Dendritic cell treated with granulocyte-macrophage colony-stimulating factor and Interleukin-4, amounts not matched to agents 40 ng/mL and 50 ng/mL, for 4 days (primary cell): ENCODE results near the gene CAVIN3.
A peak's percentile ranks its signal among the peaks of the same experiment; 100 is the strongest.

Experiments used
- H3K27ac Mint-ChIP-seq: one replicate; pipeline ENCODE4 v1.8.0; 2022; ENCODE audit warnings: mild to moderate bottlenecking, mixed read lengths
- H3K27me3 Mint-ChIP-seq: one replicate; pipeline ENCODE4 v1.8.0; 2022; ENCODE audit warnings: mild to moderate bottlenecking, mixed read lengths
- H3K36me3 Mint-ChIP-seq: one replicate; pipeline ENCODE4 v1.8.0; 2022; ENCODE audit warnings: low read depth, mixed read lengths
- H3K4me1 Mint-ChIP-seq: one replicate; pipeline ENCODE4 v1.8.0; 2022; ENCODE audit warnings: low read depth, mixed read lengths
- H3K4me3 Mint-ChIP-seq: one replicate; pipeline ENCODE4 v1.8.0; 2022; ENCODE audit warnings: mild to moderate bottlenecking, moderate library complexity, mixed read lengths
- H3K9me3 Mint-ChIP-seq: one replicate; pipeline ENCODE4 v1.8.0; 2022; ENCODE audit warnings: mixed read lengths
- intact Hi-C: fragments of 100-400 bp; cut with micrococcal nuclease; formaldehyde crosslinking; loops from one replicate; pipeline ENCODE4 v1.15.0; 2022

CAVIN3 gene, protein sequence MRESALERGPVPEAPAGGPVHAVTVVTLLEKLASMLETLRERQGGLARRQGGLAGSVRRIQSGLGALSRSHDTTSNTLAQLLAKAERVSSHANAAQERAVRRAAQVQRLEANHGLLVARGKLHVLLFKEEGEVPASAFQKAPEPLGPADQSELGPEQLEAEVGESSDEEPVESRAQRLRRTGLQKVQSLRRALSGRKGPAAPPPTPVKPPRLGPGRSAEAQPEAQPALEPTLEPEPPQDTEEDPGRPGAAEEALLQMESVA

DNA sequence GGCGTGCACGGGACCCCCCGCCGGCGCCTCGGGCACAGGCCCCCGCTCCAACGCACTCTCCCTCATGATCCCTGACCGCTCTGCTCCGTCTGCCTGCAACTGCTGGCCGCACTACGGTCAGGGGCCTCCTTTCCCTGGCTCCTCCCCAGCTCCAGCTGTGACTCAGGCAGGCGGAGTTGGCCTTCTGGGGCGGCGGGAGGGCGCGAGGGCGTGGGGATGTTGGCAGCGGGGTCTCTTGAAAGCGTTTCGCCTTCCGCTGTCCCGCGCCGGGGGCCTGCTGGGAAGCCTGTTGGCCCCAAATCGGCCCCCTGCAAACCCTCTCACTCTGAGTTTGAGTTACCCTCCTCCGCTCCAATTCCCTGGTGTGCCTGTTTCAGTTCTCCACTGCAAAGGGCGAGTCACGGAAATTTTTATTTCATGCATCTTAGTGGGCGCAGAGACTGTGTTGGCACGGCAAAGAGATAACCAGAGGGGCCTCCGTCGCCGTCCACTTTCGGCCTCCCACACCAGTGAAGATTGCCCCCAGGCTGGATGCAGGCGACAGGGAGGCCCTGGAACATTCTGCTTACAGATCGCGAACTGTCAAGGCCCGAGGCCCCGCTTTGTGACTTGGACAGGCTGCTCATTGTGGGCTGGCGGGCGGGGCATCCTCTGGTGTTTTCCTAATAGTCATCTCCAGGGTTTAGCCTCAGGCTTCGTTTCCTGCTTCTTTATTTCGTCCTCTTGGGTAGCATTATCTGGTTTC is at the start of gene CAVIN3:
CAVIN3 (minus strand) TSS at position 91 of the 745 bp plus-strand sequence; CDS start at position 66, 25 bp downstream.
- intact Hi-C loops = no loop called here
- no peaks in the 10 kb centered on the region for H3K36me3 Mint-ChIP-seq
- H3K27me3 Mint-ChIP-seq = peaks cover 69% of the 10 kb centered on the region
- H3K4me1 Mint-ChIP-seq = peaks cover 38% of the 10 kb centered on the region
- H3K27ac Mint-ChIP-seq = peak within 1 kb of the TSS; percentile 92
- H3K9me3 Mint-ChIP-seq = no peaks in the 10 kb centered on the region
- peak within 1 kb of the TSS; percentile 78 for H3K4me3 Mint-ChIP-seq

DNA sequence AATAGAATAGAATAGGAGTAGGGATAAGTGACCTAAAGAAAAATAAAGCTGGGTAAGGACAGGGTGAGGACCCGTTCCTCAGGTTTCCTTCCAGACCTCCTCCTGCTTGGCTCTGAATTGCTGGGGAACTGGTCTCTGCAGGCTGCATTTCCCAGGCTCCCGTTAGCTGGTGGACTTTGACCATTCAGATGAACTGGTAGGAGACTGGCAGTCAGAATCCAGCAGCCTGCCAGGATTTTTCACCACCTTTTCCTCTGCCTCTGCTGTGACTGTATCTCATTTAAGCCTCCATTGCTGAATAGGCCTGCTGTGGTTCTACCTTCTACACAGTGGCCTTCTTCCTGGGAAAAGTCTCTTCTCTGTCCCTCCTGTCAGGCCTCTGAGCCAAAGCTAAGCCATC is 45.4 kb upstream of the CAVIN3 start:
- intact Hi-C loops = no loop called here
- H3K27me3 Mint-ChIP-seq = no peaks in the 10 kb centered on the region
- H3K9me3 Mint-ChIP-seq = no peaks in the 10 kb centered on the region
- H3K36me3 Mint-ChIP-seq = no peaks in the 10 kb centered on the region
- no peak overlapping the region for H3K27ac Mint-ChIP-seq
- no peaks in the 10 kb centered on the region for H3K4me1 Mint-ChIP-seq
- no peak overlapping the region for H3K4me3 Mint-ChIP-seq

DNA sequence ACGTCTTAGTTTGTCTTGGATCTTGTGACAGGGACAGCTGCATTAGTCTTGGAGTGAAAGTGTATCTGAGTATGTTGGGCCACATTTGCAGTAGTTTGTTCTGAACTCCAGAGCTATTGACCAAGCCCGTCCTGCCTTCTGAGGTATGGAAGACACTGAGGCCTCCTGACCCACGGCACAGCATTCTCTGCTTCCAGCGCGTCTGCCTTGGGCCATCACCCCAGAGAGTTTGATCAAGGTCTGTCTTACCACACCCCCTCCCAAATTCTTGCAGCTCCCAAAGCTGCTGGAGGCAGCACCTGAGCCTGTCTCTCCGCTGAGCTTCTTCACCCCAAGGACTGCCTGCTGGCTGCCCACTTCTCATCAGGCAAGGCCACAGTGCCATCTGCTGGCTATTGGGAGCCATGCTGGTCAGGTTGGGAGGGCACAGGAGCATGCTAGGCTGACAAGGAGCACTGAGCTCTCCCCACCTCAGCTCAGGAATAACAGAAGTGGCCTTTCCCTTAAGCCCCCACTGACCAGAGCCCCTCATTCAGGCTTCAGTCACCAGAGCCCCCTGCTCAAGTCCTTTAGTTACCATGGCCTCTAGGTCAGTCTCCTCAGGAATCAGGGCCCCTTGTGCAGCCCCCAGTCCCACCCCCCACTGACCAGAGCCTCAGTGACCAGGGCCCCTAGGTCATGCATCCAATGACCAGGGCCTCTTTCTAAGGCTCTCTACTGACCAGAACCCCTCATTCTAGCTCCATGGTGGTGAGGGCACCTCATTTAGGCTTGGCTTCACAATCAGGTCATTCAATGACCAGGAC is 42.8 kb upstream of the CAVIN3 start:
- Mint-ChIP-seq H3K4me3 (no peak overlapping the region), H3K27me3 (no peaks in the 10 kb centered on the region), H3K4me1 (no peaks in the 10 kb centered on the region), H3K9me3 (no peaks in the 10 kb centered on the region), H3K36me3 (no peaks in the 10 kb centered on the region), H3K27ac (no peak overlapping the region)
- intact Hi-C loops = no loop called here

DNA sequence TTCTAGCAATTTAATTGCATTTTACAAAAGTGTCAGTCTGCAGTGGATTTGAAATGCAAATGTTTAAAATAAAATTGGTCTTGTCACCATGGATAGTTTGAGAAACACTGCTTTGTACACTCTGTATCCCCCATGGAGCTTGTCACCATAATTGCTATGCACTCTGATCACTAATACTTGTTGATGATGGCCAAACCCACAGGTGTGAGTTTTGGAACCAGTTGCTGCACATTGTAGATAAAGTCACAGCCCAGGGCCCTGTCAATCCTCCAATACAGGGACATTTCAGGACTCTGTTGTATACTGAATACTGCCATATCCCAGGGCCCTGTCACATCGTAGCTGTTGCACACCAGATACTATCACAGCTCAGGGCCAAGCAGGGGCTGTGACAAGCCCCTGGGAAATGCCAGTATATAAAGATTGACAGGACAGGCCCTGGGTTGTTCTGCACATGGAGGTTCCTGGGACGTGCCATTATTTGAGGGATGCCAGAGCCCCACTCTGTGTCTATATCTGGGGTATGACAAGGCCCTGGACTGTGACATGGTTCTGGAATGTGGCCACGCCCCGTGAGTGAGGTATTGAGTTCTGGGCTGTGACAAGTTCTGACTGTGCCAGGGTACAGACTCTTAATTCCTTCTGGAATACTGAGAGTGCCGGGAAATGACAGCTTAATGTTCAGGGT is 42.0 kb upstream of the CAVIN3 start:
- H3K4me3 Mint-ChIP-seq = no peak overlapping the region
- H3K27ac Mint-ChIP-seq = no peak overlapping the region
- H3K27me3 Mint-ChIP-seq = no peaks in the 10 kb centered on the region
- peaks cover under 1% of the 10 kb centered on the region for H3K4me1 Mint-ChIP-seq
- intact Hi-C loops = no loop called here
- H3K36me3 Mint-ChIP-seq = no peaks in the 10 kb centered on the region
- H3K9me3 Mint-ChIP-seq = no peaks in the 10 kb centered on the region

DNA sequence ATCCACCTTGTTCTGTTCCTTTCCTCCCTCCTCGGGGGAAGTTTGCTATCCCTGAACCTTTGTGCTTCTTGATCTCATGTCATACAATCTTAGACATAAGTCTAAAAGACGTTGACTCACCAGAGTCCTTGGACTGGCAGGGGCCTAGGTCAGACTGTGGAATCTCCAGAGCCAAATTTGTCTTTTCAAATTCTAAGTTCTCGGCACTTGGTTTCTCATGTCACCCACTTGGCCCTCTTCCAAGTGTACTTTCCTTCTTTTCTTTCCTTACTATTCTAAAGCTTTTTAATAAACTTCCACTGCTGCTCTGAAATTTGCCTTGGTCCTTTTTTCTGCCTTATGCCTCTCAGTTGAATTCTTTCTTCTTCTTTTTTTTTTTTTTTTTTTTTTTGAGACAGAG is 39.9 kb upstream of the CAVIN3 start:
- intact Hi-C loops = no loop called here
- Mint-ChIP-seq H3K36me3 (no peaks in the 10 kb centered on the region), H3K4me3 (no peak overlapping the region), H3K27me3 (no peaks in the 10 kb centered on the region), H3K4me1 (peaks cover 5% of the 10 kb centered on the region), H3K27ac (no peak overlapping the region), H3K9me3 (no peaks in the 10 kb centered on the region)

DNA sequence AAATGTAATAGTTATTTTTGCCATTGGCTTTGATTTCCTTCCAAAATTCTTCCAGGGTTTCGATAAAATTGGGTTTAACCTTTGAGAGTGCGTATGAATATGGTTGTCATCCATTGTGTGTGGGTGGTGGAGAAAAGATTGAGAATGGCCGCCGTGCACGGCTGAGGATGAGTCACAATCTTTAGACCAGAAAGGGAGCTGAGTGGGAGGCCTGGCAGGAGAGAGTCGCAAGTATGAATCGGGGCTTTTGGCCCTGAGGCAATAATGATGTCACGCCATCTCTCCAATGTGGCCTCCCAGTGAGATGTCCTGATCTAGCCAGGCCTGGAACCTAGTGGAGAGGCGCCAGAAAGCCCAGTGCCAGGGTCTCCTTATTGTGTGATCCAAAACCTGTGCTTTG is 36.9 kb upstream of the CAVIN3 start:
- intact Hi-C loops = no loop called here
- Mint-ChIP-seq H3K27ac (no peak overlapping the region), H3K9me3 (no peaks in the 10 kb centered on the region)

DNA sequence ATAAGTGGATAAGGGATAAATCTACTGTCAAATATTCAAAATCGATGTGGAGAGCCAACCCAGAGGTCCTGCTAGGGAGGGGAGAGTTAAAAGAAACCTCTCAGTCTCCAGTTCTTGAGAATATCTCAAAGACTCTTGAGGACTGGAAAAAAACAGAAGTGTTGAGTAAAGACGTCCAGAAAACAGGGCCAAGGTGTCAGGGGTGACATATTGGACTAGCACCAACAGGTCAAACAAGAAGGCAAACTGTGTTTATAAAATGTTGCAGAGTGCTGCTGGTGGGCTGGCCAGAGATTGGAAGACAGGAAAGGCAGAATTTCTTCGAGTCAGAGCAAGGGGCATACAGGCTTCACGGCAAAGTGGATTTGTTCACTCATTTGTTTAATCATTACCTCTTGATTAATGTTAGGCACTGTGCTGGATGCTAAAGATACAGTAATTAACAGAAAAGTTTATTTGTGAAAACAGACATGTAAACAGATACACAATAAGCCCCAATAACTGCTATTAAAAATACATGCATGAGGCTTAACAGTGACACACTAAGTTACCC is 36.3 kb upstream of the CAVIN3 start:
- no peaks in the 10 kb centered on the region for H3K9me3 Mint-ChIP-seq
- no peak overlapping the region for H3K4me3 Mint-ChIP-seq
- H3K27ac Mint-ChIP-seq = no peak overlapping the region
- peaks cover 5% of the 10 kb centered on the region for H3K4me1 Mint-ChIP-seq
- H3K27me3 Mint-ChIP-seq = peaks cover 9% of the 10 kb centered on the region
- no peaks in the 10 kb centered on the region for H3K36me3 Mint-ChIP-seq
- intact Hi-C loops = no loop called here

More for the DNA sequence above, 36.9 kb upstream of the CAVIN3 start:
- Mint-ChIP-seq H3K27me3 (peaks cover 6% of the 10 kb centered on the region), H3K36me3 (no peaks in the 10 kb centered on the region), H3K4me3 (no peak overlapping the region), H3K4me1 (peaks cover 5% of the 10 kb centered on the region)

DNA sequence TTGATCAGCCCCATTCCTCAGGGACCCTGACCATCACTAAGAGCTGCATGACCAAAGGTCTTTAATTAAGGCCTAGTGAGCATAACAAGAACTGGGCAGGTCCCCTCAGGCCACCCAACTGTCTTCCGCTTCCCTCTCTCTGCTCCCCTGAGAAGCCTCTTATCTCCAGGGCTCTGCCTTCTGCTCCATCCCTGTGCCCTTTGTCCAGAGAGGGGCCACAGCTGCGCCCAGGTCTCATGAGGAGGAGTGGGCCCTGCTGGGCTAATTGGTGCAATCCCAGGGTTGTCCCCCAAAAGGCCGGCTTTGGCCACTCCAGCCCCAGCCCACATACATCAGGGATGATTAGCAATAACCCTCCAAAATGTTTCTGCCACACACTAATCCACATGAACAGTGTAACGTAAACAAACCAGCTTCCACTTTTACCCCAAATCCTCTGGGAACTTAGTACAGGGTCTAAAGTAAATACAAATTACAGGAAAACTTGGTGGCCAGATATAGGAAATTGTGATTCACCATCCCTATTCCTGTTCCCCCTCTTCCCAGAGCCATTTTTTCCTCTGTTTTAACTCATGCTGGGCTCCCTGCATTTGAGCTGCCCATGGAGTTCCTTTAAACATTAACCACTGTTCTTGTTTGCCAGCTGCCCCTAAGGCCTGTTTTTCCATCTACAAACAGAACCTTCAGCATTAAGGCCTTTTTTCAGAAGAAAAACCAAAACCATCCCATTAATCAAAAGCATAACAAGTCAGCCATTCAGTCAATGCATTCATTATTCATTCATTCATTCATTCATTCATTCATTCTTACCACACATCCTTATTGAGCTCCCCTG is 34.6 kb upstream of the CAVIN3 start:
- H3K4me1 Mint-ChIP-seq = peaks cover 5% of the 10 kb centered on the region
- no peaks in the 10 kb centered on the region for H3K36me3 Mint-ChIP-seq
- H3K27ac Mint-ChIP-seq = peak overlapping the region; percentile 30
- H3K27me3 Mint-ChIP-seq = peaks cover 9% of the 10 kb centered on the region
- H3K4me3 Mint-ChIP-seq = no peak overlapping the region
- no peaks in the 10 kb centered on the region for H3K9me3 Mint-ChIP-seq
- intact Hi-C loops = no loop called here

DNA sequence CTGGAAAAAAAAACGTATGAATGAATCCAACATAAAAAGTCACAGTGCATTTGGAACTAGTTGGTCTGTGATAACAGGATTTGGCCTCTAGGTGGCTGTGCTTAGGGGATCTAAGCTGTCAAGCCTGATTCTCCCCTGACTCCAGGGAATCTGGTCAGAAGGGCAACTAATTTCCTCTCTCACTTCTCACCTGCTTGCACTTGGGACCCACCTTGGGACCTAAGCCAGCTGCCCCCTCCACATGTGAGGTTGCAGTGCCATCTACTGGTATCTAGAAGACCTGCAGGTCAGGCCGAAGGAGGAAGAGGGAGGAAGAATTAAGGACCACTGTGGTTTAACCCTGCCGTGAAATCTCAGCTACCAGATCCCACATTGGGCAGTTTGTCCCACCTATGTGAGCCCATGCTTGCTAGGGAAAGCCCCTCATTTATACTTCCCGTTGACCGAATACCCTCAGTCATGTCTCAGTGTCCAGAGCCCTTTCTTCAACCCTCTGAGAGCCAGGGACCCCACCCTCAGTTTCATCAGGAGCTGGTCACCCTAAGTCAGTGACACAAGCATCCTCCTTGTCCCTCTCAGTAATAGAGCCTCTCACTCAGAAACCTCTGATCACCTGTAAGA is 33.2 kb upstream of the CAVIN3 start:
- no peak overlapping the region for H3K27ac Mint-ChIP-seq
- peaks cover 11% of the 10 kb centered on the region for H3K27me3 Mint-ChIP-seq
- H3K36me3 Mint-ChIP-seq = no peaks in the 10 kb centered on the region
- intact Hi-C loops = loop anchor here (1.0 to 2.0 kb wide), 3 partner anchors 39 to 361 kb away; no protein-coding TSS in a partner anchor
- H3K4me1 Mint-ChIP-seq = peaks cover 5% of the 10 kb centered on the region
- H3K9me3 Mint-ChIP-seq = no peaks in the 10 kb centered on the region
- no peak overlapping the region for H3K4me3 Mint-ChIP-seq

DNA sequence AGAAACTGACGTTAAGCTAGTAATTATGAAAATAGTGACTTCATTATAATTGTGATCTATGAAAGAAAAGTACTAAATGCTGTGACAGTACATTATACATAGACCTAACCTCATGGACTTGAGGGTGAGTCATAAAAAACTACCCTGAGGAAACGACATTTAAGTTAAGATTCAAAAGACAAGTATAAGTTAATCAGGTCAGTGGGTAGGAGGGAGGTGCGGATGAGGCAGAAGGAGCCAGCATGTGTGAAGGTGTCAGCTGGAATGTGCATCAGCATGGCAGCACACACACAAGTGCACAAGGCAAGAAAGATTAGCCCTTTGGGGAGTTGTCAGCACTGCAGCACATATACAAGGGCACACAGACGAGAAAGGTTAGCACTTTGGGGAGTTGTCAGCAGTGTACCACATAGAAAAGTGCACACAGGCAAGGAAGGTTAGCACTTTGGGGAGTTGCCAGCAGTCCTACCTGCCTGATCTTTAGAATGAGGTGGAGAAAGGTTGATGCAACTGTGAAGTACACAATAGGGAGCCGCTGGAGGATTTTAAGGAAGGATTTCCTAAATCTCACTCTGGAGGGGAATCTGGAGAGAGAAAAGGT is 31.6 kb upstream of the CAVIN3 start:
- no peaks in the 10 kb centered on the region for H3K36me3 Mint-ChIP-seq
- H3K4me3 Mint-ChIP-seq = no peak overlapping the region
- peaks cover 14% of the 10 kb centered on the region for H3K27me3 Mint-ChIP-seq
- H3K9me3 Mint-ChIP-seq = no peaks in the 10 kb centered on the region
- no peak overlapping the region for H3K27ac Mint-ChIP-seq
- intact Hi-C loops = loop anchor here (2.0 kb wide), 2 partner anchors 37 to 359 kb away; no protein-coding TSS in a partner anchor
- no peaks in the 10 kb centered on the region for H3K4me1 Mint-ChIP-seq

DNA sequence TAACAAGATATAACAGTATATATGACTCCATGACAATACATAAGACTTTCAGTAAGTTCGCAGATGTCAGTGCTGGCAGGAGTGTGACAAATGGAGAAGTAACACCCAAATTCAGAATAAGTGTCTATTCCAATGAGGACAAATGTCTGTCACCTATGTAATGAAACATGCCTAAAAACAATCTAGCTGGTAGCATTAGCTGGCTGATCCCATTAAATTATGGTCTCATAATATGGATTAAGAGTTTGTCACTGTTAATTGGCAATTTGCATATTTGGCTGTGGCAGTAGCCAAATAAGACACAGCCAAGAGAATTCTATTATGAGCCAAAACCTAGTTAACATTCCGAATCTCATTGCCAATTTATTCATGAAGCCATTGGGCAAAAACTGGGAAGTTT is 30.2 kb upstream of the CAVIN3 start:
- intact Hi-C loops = no loop called here
- Mint-ChIP-seq H3K27me3 (peaks cover 14% of the 10 kb centered on the region), H3K4me1 (peaks cover 8% of the 10 kb centered on the region), H3K9me3 (no peaks in the 10 kb centered on the region), H3K36me3 (no peaks in the 10 kb centered on the region), H3K27ac (no peak overlapping the region), H3K4me3 (no peak overlapping the region)

DNA sequence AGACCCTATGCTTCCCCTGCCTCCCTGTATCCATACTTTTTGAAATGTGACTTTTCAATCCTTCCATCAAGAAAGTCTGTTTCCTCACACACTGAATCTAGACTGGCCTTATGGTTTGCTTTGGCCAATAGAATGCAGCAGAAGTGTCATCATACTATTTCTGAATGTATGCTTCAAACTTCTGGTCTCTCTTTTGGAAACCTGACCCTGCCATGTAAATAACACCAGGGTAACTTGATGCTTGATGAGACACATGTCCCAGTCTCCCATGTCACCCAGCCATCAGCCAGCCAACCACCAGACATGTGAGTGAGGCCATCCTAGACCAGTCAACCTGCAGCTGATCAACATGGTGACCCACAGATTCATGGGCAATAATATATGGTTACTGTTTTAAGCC is 29.7 kb upstream of the CAVIN3 start:
- Mint-ChIP-seq H3K36me3 (no peaks in the 10 kb centered on the region), H3K27ac (no peak overlapping the region), H3K4me3 (no peak overlapping the region), H3K27me3 (peaks cover 14% of the 10 kb centered on the region), H3K9me3 (no peaks in the 10 kb centered on the region), H3K4me1 (peaks cover 12% of the 10 kb centered on the region)
- intact Hi-C loops = no loop called here
